ENCODE measurements around the gene PCBP1.

GRCh38 chr2:70086278-70086837 lies 919 bp upstream of the PCBP1 start:
- TF ChIP-seq EZH2 (IDR thresholded peaks at IDR 0.05; ENCODE audit: low read depth, unreplicated experiment) (no peak), CTCF (conservative IDR thresholded peaks at IDR 0.05; ENCODE audit: low read depth in 2 of 2) (no peak), POLR2AphosphoS5 (IDR thresholded peaks at IDR 0.05; ENCODE audit: low read depth) (no peak; the same call in 1 of the 2 replicates), EZH2phosphoT487 (IDR thresholded peaks at IDR 0.05; ENCODE audit: unreplicated experiment) (no peak), CREB1 (CRISPR knock-in tag; IDR thresholded peaks at IDR 0.05; ENCODE audit: low read depth) (no peak), STAT1 (IDR thresholded peaks at IDR 0.05; ENCODE audit: unreplicated experiment) (no peak), REST (IDR thresholded peaks at IDR 0.05; ENCODE audit: unreplicated experiment) (peak; percentile 19), ZNF331 (CRISPR knock-in tag; IDR thresholded peaks at IDR 0.05; ENCODE audit: low read depth) (no peak)
